GM23248 (cell line): ENCODE results near the gene LGALS3. TPM values are rescaled to one million over a fixed set of nuclear protein-coding genes. Genes with fewer than 3 reads are reported as not detected.

Source experiments
- DNase-seq: peaks from one replicate; pipeline ENCODE4 v3.0.0-alpha.2; 2015
- H2AFZ ChIP-seq: fragments of 200-600 bp; sonication (generic); 2 replicates; pipeline ENCODE4 v1.6.1; 2016; ENCODE audit warnings: antibody characterized with exemption
- H3F3A ChIP-seq: fragments of 200-600 bp; sonication (generic); 2 replicates; pipeline ENCODE4 v1.6.1; 2016; ENCODE audit warnings: mild to moderate bottlenecking, antibody characterized with exemption, mixed run types; ENCODE audit not compliant: insufficient read depth
- H3K27ac ChIP-seq: fragments of 200-600 bp; sonication (generic); 2 replicates; pipeline ENCODE4 v1.5.1; 2016; ENCODE audit warnings: mild to moderate bottlenecking
- H3K27me3 ChIP-seq: fragments of 200-600 bp; sonication (generic); replicated peaks from 2 replicates; pipeline ENCODE4 v1.6.1; 2016; ENCODE audit warnings: mild to moderate bottlenecking; ENCODE audit not compliant: insufficient read depth
- H3K36me3 ChIP-seq: fragments of 200-600 bp; sonication (generic); 2 replicates; pipeline ENCODE4 v1.6.1; 2016; ENCODE audit warnings: low read depth, mild to moderate bottlenecking
- H3K4me1 ChIP-seq: fragments of 200-600 bp; sonication (generic); 2 replicates; pipeline ENCODE4 v1.6.1; 2016; ENCODE audit warnings: mild to moderate bottlenecking; ENCODE audit not compliant: insufficient read depth
- H3K4me2 ChIP-seq: fragments of 200-600 bp; sonication (generic); one replicate; pipeline ENCODE4 v1.6.1; 2016; ENCODE audit warnings: mild to moderate bottlenecking; ENCODE audit not compliant: unreplicated experiment
- H3K4me3 ChIP-seq: fragments of 200-600 bp; sonication (generic); 2 replicates; pipeline ENCODE4 v1.5.1; 2016; ENCODE audit warnings: mild to moderate bottlenecking
- H3K79me2 ChIP-seq: fragments of 200-600 bp; sonication (generic); 2 replicates; pipeline ENCODE4 v1.6.1; 2016; ENCODE audit warnings: mild to moderate bottlenecking; ENCODE audit not compliant: insufficient read depth
- H3K9ac ChIP-seq: fragments of 200-600 bp; sonication (generic); 2 replicates; pipeline ENCODE4 v1.6.1; 2016; ENCODE audit warnings: mild to moderate bottlenecking
- H3K9me2 ChIP-seq: fragments of 200-600 bp; sonication (generic); 2 replicates; pipeline ENCODE4 v1.6.1; 2016; ENCODE audit warnings: mixed run types, mild to moderate bottlenecking, moderate library complexity; ENCODE audit not compliant: insufficient read depth
- H3K9me3 ChIP-seq: fragments of 200-600 bp; sonication (generic); one replicate; pipeline ENCODE4 v1.6.1; 2017; ENCODE audit warnings: low read depth
- H4K20me1 ChIP-seq: fragments of 200-600 bp; sonication (generic); 2 replicates; pipeline ENCODE4 v1.6.0; 2016; ENCODE audit not compliant: insufficient read depth
- EZH2 ChIP-seq: fragments of 200-600 bp; sonication (generic); IDR thresholded peaks from 2 replicates; pipeline ENCODE4 v1.6.1; 2018; ENCODE audit warnings: antibody characterized with exemption, mild to moderate bottlenecking; ENCODE audit not compliant: insufficient read depth, poor library complexity, severe bottlenecking
- EZH2phosphoT487 ChIP-seq: fragments of 200-600 bp; sonication (generic); IDR thresholded peaks from 2 replicates; pipeline ENCODE4 v1.6.1; 2018; ENCODE audit warnings: antibody characterized with exemption, moderate library complexity, mild to moderate bottlenecking, low read depth; ENCODE audit not compliant: insufficient read depth
- WGBS, 2 experiments: methylation state at CpG; one replicate each; pipeline ENCODE4 v1.1.6; 2015 to 2017; ENCODE audit warnings: low lambda C conversion rate in 2 of 2, low coverage in 1 of 2; ENCODE audit errors: missing lambda C conversion rate in 2 of 2; 5-methylcytosine and 5-hydroxymethylcytosine counted together
- in situ Hi-C: fragments of 300-500 bp; cut with MboI; formaldehyde crosslinking; loops from 2 replicates; pipeline ENCODE4 v1.15.0; 2020
- polyA plus RNA-seq: library from polyadenylated mRNA; unstranded; fragments of >200 nt; fragmentation: Nextera tagmentation; extraction: Ambion mirVana; gene quantifications from 2 replicates; pipeline ENCODE4 v1.2.1, GENCODE V29; 2016
- total RNA-seq: library from RNA; depleted of rRNA; stranded (reverse); fragments of >200 nt; shearing (Covaris generic); gene quantifications from 2 replicates; pipeline ENCODE4 v1.2.3, GENCODE V29; 2014

Gene LGALS3
- total and polyA plus RNA-seq, 2 experiments from 2014 or later, result 363 to 541 TPM

GRCh38 chr14:55086938-55087337 lies 42.1 kb upstream of the LGALS3 start:
- Histone ChIP-seq H3K4me3 (no peak overlapping the region), H3K4me1 (peaks cover 6% of the 10 kb centered on the region; the same call in 1 of the 2 replicates)
- 80 to 86% methylated on average over 9 of the region's 9 CpGs for WGBS, 2 experiments

GRCh38 chr14:55088356-55088755 lies 40.7 kb upstream of the LGALS3 start:
- no peak overlapping the region for H3K4me2 ChIP-seq
- TF ChIP-seq EZH2 (no peak), EZH2phosphoT487 (no peak)
- peaks cover 10% of the 10 kb centered on the region; the same call in 1 of the 2 replicates for H3F3A ChIP-seq
- no peaks in the 10 kb centered on the region for H3K9me3 ChIP-seq
- H3K4me1 ChIP-seq, result peaks cover 14% of the 10 kb centered on the region
- no peaks in the 10 kb centered on the region for H3K36me3 ChIP-seq
- H3K9me2 ChIP-seq, result no peaks in the 10 kb centered on the region
- no peak overlapping the region for H3K4me3 ChIP-seq
- no peaks in the 10 kb centered on the region for H4K20me1 ChIP-seq
- 0 out of 2 replicates have a peak overlapping the region, but pooled peaks have one; percentile 78 for H3K27ac ChIP-seq
- H3K9ac ChIP-seq, result no peak overlapping the region
- DNase-seq, result no peak
- no peak overlapping the region for H2AFZ ChIP-seq
- no peaks in the 10 kb centered on the region for H3K27me3 ChIP-seq
- in situ Hi-C loops, result no loop called here
- no peaks in the 10 kb centered on the region for H3K79me2 ChIP-seq

More at GRCh38 chr14:55086938-55087337, 42.1 kb upstream of the LGALS3 start:
- Histone ChIP-seq H3K9ac (no peak overlapping the region), H4K20me1 (no peaks in the 10 kb centered on the region), H3K9me3 (no peaks in the 10 kb centered on the region), H3K27me3 (no peaks in the 10 kb centered on the region), H3K36me3 (no peaks in the 10 kb centered on the region), H2AFZ (no peak overlapping the region), H3K27ac (no peak overlapping the region), H3K79me2 (no peaks in the 10 kb centered on the region), H3K4me2 (no peak overlapping the region), H3F3A (peaks cover 3% of the 10 kb centered on the region; the same call in 1 of the 2 replicates), H3K9me2 (no peaks in the 10 kb centered on the region)
- DNase-seq, result no peak
- in situ Hi-C loops, result no loop called here
- TF ChIP-seq EZH2phosphoT487, result no peak
- TF ChIP-seq EZH2, result no peak

GRCh38 chr14:55092341-55092740 lies 36.7 kb upstream of the LGALS3 start:
- in situ Hi-C loops, result no loop called here

GRCh38 chr14:55094292-55095157 lies 34.5 kb upstream of the LGALS3 start:
- no peak overlapping the region for H3K4me2 ChIP-seq
- no peak for TF ChIP-seq EZH2phosphoT487
- no peak for TF ChIP-seq EZH2
- H2AFZ ChIP-seq, result no peak overlapping the region
- H3K36me3 ChIP-seq, result no peaks in the 10 kb centered on the region
- DNase-seq, result peak; percentile 73
- no peak overlapping the region for H3K27ac ChIP-seq
- no peaks in the 10 kb centered on the region for H3K9me2 ChIP-seq
- H4K20me1 ChIP-seq, result no peaks in the 10 kb centered on the region
- H3K27me3 ChIP-seq, result no peaks in the 10 kb centered on the region
- peaks cover 16% of the 10 kb centered on the region for H3K4me1 ChIP-seq
- no peaks in the 10 kb centered on the region for H3K79me2 ChIP-seq
- peaks cover 13% of the 10 kb centered on the region; the same call in 1 of the 2 replicates for H3F3A ChIP-seq
- no peaks in the 10 kb centered on the region for H3K9me3 ChIP-seq
- WGBS, 2 experiments, result 66 to 73% methylated on average over 9 of the region's 9 CpGs
- in situ Hi-C loops, result no loop called here
- no peak overlapping the region for H3K4me3 ChIP-seq
- no peak overlapping the region for H3K9ac ChIP-seq

More at GRCh38 chr14:55092341-55092740, 36.7 kb upstream of the LGALS3 start:
- Histone ChIP-seq H3K9me2 (no peaks in the 10 kb centered on the region), H3K4me1 (peaks cover 20% of the 10 kb centered on the region), H4K20me1 (no peaks in the 10 kb centered on the region), H3K79me2 (no peaks in the 10 kb centered on the region), H3K27ac (no peak overlapping the region), H3K4me3 (no peak overlapping the region), H3K27me3 (no peaks in the 10 kb centered on the region), H3K4me2 (peak overlapping the region; percentile 27), H3K9me3 (no peaks in the 10 kb centered on the region), H3K36me3 (no peaks in the 10 kb centered on the region), H3F3A (peaks cover 13% of the 10 kb centered on the region; the same call in 1 of the 2 replicates), H3K9ac (no peak overlapping the region), H2AFZ (no peak overlapping the region)
- WGBS, 2 experiments, result 17 to 19% methylated on average over 4 of the region's 4 CpGs
- DNase-seq, result peak; percentile 79
- TF ChIP-seq EZH2phosphoT487 (no peak), EZH2 (no peak)
